Amniotic epithelial cell (primary cell): Measurements from ENCODE around the gene BPIFB2.
"Not testable (repeated sequence)": the region's sequence is repeated elsewhere in the genome, so short reads cannot be mapped to it uniquely, and the experiment has no call there.

Experiments used
- DNase-seq: peaks from one replicate; pipeline ENCODE4 v3.0.0-alpha.2; 2010; ENCODE audit warnings: low read depth

The BPIFB2 gene, protein sequence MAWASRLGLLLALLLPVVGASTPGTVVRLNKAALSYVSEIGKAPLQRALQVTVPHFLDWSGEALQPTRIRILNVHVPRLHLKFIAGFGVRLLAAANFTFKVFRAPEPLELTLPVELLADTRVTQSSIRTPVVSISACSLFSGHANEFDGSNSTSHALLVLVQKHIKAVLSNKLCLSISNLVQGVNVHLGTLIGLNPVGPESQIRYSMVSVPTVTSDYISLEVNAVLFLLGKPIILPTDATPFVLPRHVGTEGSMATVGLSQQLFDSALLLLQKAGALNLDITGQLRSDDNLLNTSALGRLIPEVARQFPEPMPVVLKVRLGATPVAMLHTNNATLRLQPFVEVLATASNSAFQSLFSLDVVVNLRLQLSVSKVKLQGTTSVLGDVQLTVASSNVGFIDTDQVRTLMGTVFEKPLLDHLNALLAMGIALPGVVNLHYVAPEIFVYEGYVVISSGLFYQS

DNA sequence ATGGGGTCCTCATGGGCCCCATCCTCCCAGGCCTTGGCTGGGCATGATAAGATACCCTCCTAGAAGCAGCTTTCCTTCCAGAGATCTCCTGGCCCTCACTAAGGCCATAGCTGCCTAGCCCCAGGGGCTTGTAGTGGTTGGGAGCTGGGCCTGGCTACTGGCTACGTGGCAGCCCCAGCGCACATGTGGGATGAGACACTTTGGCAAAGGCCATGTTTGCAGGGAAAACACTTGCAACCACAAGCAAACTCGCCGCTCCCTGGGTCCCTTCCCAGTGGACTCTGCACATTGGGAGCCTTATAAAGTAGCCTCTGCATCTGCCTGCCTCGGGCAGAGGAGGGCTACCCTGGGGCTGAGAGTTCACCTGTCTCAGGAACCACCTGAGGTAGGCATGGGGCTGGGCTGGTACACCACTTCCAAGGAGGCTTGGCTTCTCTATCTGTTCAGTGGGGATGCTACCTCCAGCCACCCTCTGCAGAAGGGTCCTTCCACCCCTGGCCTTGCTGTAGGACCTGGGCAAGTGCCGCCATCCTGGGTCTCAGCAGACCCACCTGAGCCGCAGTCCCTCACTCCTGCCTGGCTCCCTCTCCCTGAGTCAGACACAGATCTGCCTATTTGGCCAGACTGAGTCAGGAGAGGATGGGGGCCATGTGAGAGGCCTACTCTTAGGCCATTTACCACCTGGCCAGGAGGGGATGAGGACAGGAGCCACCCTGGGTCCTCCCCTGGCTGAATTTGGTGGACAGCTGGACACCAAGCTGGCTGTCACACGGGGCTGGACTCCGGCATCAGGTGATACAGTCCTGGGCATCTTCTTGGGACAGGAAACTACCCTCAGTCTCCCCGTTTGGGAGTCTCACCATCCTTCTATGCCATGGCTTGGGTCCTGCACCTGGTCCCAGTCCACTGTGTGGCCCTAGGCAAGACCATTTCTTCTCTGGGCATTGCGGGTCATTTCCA, at the start of gene BPIFB2:
Gene BPIFB2 (plus strand): TSS at position 329 of the 960 bp plus-strand sequence. CDS start 871 bp downstream, outside the sequence.
- no peak for DNase-seq

DNA sequence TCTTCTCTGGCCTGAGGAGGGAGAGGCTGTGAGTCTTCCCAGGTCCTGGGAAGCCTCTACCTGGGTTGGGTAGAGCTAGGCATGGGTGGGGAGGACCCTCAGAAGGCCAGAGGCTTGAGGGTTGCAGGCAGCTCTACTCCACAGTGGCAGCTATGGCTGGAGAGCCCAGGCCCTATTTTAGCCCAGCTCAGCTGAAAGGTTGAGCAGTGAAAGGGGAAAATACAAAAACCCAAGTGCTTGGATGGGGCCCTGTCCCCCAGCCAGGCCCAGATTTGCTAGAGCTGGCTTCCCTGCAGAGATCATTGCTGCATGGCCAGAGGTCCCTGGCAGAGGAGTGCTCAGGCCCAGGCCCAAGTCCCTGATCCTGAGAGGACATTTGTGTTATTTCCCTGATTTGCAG, 48.9 kb upstream of the BPIFB2 start:
- no peak for DNase-seq

DNA sequence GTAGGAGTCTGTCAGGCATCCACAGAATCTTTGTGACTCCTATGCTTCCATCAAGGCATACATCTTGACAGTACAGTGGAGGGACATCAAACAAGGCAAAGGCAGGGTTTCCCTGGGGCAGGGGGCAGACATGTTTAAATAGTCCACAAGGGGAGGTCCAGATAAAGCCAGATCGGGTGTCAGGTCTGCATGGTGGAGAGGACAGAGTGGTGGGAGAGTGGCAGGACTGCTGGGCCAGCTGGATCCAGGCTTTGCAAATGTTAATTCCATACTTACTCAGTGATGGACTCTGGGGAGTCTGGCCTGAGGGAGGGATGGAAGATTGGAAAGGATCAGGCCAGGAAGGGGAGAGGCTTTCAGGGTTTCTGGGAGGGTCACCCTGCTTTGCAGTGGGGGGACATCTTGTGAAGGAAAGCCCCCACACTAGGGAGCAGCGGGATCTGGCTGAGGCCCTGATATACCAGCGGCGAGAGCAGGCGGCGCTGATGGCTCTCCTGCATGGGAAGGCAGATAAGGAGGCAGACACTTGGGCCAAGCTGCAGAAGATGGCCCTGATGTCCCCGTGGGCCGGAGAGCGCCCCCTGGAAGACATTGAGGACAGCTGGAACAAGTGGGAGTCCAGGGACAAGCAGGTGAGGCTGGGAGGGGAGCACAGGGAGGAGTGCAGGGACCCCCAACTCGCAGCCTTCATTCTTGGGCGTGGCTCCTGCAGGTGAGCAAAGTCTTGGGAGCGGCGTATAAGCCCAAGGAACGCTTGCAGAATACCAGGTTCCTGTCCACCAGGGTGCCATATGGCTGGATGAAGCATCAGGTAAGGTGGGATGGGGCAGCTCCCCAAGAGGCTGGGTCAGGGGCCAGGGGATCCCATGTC, 47.9 kb upstream of the BPIFB2 start:
- DNase-seq, result no peak

DNA sequence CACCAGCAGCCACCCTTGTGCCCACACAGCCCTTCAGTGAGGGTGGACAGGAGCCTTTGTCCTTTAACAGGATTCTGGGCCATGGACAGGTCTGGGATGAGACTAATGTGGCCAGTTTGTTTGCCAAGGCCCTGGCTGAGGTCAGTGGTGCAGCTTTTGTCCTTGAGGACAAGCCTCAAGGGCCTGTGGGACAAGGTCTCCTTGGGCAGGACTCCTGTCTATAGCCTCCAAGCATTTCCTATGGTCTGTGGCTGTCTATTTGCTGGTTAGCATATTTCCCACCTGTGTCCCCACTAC, 47.3 kb upstream of the BPIFB2 start:
- DNase-seq, result no peak

DNA sequence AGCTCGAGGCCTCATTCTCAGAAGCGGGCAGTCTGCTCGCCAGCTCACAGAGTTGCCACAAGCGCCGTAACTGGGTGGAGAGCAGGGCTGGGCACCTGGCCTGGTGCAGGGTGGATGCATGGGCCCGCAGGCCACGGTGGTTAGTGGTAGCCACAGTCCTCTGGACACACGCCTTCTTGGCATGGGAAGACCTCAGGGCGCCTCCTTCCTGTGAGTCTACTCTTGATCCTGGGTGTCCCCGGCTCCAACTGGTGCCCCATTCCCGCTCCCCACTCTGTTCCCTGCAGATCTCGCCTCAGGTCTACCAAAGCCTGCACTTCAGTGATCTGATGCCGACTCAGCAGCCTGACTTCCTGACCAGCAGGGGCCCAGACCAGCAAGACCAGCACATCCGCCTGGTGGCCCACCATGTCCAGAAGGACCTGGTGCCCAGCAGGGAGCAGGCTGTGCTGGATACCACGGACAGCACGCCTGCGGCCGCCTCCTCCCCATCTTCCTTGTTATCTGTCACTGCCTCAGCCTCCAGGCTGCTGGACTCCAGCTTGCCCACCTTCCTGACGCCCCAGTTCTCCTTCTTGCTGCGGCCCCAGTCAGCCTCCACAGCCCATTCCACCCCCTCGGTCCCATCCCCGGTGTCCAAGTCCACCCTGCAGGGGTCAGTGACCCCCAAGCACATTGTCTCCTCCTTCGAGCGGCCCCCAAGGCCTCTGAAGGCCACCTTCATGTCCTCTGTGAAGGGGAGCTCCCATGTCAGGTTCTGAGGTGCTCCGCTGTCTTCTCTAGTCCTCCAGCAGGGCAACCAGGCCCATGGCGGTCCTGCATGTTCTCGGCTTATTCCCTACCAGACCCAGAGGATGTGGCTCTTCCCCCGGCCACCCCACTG, 46.4 kb upstream of the BPIFB2 start:
- no peak for DNase-seq

DNA sequence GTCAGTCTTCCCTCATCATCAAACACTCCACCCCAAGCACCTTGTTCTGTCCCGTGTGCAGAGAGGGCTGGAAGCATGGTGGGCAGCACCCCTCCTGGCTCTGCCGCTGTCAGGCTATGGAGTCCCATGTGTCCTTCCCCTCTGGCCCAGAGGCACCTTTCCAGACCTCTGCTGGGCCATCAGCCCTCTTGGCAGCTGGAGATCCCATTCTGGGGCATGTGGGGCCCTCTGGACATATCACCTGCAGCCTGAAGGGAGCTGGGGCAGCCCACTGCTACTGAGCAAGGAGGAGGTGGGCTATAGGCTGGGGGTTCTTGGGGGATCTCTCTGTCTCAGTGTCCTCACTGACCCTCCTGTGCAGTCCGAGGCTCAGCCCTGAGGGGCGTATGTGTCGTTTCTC, 45.5 kb upstream of the BPIFB2 start:
- DNase-seq, result no peak

DNA sequence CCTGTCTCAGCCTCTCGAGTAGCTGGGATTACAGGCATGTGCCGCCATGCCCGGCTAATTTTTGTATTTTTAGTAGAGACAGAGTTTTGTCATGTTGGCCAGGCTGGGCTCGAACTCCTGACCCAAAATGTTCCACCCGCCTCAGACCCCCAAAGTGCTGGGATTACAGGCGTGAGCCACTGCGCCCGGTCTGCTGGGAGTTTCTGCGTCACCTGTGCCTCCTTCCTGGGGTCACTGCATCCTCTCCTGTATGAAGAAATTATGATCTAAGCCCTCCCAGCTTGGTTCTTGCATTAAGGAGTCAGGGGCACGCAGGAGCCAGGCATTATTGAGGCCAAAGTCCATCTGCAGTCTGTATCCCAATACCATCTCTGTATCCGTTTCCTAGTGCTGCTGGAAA, 44.9 kb upstream of the BPIFB2 start:
- not testable (repeated sequence) for DNase-seq

DNA sequence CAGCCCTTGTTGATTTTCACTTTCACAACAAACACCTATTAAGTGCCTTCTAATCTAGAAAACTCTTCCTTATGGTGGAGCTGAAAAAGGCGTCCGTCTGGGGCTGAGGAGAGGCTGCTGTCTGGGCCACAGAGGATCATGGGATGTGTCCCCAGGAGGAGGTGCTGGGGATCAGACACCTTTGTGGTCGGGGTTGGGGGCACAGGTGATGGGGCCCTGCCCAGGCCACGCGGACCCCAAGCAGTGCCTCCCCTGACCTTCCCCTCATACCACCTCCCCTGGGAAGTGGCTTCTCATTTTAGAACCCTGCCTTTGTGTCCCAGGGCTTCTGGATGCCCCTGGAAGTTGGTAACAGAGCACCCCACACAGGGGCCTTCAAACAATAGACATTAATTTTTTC, 44.3 kb upstream of the BPIFB2 start:
- no peak for DNase-seq

DNA sequence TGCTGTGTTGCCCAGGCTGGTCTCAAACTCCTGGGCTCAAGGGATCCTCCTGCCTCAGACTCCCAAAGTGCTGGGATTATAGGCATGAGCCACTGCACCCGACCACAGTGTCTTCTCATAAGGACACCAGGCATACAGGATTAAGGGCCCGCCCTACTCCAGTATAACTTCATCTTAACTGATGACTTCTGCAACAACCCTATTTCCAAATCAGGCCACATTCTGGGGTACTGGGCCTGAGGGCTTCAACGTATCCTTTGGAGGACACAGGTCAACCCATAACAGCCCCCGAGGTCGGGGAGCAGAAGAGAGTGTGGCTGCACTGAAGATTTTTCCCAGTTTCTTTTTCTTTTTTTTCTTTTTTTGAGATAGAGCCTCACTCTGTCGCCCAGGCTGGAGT, 42.9 kb upstream of the BPIFB2 start:
- no peak for DNase-seq

DNA sequence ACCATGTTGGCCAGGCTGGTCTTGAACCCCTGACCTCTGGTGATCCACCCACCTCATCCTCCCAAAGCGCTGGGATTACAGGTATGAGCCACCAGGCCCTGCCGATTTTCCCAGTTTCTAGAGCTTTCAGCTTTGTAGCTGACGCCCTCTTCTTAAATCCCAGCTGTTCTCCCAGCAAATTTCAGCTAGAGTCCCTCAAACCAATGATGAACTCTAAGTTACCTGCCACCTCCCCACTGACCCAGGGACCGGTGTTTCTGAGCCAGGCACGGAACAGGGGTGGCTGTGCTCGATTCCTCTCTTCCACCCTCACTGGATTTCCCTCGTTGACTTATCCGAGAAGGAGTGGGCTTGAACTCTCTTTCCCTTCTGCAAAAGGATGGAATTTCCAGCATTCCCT, 42.4 kb upstream of the BPIFB2 start:
- DNase-seq, result no peak

DNA sequence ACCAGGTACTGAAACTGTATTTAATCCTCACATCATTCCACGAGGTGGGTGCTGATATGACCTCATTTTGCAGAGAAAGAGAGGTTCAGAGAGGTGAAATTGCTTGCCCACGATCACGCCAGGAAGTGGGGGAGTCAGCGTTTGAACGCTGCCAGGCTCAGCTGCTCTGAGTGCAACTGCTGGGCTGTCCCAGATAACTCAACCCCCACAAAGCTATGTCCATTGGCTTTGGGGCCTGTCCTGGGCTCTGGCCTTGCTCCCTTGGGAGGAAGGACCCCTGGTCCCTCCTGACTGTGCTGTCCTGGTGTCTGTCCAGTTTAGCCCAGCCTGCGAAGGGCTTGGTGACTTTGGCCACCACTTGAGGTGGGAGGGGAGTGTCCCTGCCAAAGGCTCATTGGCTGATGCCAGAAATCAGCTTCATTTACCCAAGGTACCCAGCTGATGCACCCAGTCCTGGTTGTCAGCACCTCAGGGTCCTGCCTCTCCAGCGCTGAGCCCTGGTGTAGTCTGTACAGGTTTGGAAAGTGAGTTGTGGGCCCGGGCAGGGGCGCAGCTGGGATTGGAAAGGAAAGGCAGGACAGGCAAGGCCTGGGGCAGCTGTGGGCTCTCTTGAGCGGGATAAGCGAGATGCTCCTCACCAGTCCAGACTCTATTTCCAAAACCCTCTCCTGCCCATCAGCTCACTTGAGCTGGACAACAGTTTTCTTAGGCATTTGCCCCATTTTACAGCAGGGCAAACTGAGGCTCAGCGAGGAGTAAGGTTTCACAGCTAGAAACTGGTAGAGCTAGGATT, 41.7 kb upstream of the BPIFB2 start:
- no peak for DNase-seq

DNA sequence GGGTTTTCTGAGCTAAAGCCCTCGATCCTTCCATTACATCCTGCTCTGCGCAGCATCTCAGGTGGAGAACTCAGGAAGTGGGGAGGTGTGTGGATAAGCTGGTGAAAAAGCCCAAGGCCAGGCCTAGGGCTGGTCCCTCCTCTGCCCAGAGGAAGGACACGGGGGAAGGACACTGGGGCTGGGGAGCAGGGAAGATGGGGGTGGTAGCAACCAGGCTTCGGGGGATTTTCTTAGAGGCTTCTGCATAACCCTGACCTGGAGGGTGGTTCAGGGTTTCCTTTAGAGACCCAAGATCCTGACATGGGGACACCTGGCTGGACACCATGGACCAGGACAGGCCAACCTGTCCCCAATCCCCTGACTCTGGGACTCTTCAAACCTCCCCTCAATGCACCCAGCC, 41.1 kb upstream of the BPIFB2 start:
- no peak for DNase-seq

DNA sequence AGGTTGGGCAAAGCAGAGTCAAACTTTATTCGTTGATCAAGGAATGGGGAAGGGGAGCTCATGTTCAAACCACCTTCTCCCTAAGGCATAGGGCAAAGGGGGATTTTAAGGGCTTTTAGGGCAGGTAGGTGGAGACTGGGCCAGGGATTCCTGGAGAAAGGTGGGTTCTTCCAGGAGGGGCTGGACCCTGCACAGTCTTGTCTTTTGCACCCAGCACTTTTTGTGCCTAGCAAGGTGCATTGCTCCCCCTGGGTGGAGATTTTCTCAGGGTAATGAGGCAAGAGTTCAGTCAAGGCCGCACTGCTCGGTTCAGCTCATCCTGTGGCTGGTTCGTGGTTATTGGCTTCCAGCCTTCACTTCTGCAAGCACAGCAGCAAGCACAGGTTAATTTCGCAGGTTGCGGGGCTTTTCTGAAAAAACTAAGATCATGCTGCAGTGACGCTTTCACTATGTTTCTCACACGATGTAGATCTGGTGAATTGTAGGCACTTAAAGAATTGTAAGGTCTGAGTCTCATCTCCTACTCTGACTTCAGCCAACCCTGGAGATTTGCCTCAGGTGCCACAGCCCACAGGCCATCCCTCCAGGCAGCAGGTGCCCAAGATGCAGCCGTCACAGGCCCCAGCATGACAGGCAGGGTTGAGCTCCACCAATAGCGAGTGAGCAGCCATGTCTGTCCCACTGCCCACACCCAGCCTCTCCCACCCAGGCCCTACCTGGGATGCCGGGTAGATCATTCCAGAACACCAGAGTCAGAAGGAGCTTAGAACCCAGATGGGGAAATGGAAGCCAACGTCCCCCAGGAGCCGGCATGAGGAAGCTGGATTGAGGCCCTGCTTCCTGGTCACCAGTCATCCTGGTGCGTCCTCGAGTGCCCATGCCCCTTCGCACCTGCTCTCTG, 40.4 kb upstream of the BPIFB2 start:
- DNase-seq, result no peak

DNA sequence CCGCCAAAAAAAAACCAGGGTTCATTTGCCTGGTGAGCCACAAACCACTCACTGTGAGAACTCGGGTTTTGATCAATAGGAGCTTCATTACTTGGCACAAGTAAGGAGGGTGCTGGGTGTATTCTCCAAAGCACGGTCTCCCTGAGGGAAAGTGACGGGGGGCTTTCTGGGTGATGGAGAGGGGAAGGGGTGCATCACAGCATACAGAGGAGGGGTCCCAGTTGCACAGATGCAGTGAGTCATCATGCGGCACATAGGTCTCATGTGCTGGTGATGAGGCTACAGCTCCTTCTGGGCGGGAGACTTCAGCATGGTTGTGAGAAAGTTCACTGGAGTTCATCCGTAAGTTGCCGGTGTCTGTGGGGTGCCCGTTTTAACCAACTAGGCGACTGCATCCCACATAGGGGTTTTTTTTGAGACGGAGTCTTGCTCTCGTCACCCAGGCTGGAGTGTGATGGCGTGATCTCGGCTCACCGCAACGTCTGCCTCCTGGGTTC, 39.5 kb upstream of the BPIFB2 start:
- DNase-seq, result no peak

DNA sequence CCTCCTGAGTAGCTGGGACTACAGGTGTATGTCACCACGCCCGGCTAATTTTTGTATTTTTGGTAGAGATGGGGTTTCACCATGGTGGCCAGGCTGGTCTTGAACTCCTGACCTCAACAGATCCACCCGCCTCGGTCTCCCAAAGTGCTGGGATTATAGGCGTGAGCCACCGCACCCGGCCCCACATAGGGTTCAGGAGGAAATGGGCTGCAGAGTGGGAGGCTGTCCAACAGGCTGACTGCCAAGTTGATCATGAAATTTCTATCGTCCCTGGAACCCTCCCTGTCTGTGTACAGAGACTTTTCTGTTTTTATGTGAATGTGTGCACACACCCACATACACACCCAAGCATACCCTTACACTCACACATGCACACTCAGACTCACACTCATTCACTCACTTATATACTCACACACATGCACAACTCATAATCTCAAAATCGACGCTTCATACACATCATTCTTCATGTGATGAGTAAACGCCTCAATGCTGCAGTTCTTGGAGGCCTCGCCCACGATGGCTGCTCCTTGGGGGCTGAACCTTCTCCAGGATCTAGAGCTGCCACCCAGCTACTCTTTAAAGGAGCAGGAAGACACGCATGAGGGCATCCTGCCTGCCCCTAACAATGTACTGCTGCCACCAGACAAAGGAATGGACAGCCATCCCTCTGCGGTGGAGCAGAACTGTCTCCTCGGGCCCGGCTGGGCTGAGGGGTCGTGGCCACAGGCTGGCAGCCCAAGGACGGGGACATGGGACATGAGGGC, 38.8 kb upstream of the BPIFB2 start:
- DNase-seq, result no peak

DNA sequence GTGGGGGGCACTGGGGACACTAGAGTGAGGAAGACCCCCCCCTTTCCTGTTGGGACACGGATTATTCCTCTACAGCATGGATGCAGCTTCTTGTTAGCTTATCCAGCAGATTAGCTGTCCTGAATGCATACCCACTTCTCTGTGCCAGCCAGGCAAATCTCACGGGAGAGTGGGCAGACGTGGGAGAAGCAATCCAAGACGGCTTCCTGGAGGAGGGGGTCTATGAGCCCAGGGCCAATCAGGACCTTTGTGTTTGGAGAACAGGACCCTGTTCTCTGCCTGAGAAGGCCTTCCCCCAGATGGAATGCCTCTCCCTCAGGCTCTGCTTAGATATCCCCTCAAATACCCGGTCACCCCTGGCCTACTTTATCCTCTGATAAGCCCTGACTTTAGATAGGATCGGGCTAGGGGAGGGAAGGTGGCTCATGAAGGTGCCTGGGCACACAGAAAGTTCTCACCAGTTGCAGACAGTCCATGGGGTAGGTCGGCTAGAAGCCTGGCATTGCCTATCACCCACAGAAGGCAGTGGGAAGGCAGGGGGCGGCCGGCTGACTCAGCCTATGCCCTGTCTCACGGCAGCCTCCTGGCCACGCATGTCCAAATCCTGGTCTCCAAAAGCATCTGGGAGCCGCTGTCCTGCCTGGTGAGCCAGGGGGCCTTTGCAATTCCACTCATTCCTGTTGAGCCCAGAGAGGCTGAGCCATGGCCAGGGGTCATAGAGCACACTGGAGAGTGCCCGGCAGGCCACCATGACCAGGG, 38.0 kb upstream of the BPIFB2 start:
- no peak for DNase-seq

DNA sequence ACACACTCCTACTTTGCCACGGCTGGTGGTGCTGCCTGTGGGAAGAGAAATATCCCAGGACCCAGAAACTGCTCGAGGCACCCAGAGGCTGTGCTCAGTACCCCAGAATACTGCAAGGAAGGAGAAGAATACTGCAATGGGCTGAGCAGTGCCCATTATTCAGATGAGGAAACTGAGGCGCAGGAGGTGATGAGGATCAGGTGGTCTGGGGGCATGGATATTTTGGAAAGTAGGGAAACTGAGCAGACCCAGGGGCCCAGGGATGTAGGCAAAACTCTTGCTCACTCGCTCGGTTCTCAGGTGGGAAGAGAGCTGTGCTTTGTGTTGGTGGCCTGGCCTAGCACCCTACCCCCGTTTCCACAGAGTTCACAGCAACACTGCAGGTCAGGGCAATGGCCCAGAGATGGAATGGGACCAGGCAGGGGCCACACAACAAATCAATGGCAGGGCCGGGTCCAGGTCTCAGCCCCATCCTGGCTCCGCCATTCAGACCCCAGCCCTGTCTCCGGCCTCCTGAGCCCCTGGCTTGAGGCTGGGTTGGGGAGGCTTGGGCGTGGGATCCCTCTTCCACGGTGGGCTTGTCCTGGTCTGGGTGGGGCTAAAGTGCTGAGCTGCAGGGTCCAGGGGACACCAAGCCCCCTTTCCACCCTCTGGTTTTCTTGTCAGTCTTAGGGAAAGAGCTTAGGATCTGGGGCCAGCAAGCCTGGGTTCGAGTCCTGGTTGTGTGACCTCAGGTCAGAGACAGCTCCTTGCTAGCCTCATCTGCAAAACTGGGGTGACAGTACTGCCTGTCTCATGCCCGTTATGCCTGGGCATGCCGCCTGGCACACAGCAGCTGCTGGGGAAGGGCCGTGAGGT, 37.2 kb upstream of the BPIFB2 start:
- DNase-seq, result no peak
